Keratinocyte (primary cell): ENCODE data around the gene UPK1A. TPM values are rescaled to one million over a fixed set of nuclear protein-coding genes. Genes with fewer than 3 reads are reported as not detected.

ENCODE experiments used
- DNase-seq: peaks from one replicate; pipeline ENCODE4 v3.0.0-alpha.2; 2011; ENCODE audit warnings: low read depth, missing footprints, low spot score
- FAIRE-seq: peaks from 2 replicates; lab custom pipeline; 2011; peaks lifted over from hg19 to GRCh38; lab: Jason Lieb, UNC
- H2AFZ ChIP-seq: 2 replicates; pipeline ENCODE4 v1.6.0; 2012; ENCODE audit warnings: low read length, control low read depth, inconsistent platforms; ENCODE audit not compliant: control insufficient read depth
- H3K27ac ChIP-seq: 2 replicates; pipeline ENCODE4 v1.5.1; 2011; ENCODE audit warnings: low read length; ENCODE audit not compliant: control insufficient read depth, insufficient read depth
- H3K27me3 ChIP-seq: 3 replicates; pipeline ENCODE4 v1.6.0; 2011; ENCODE audit warnings: low read length; ENCODE audit not compliant: control insufficient read depth, insufficient read depth; ENCODE audit errors: extremely low read depth
- H3K36me3 ChIP-seq, 2 experiments: 2 replicates in 1 of 2; 3 replicates in 1 of 2; pipeline ENCODE4 v1.5.1; 2011; ENCODE audit warnings: low read length in 2 of 2, mild to moderate bottlenecking in 1 of 2; ENCODE audit not compliant: control insufficient read depth in 2 of 2, insufficient read depth in 2 of 2; ENCODE audit errors: extremely low read depth in 1 of 2
- H3K4me1 ChIP-seq: 3 replicates; pipeline ENCODE4 v1.5.1; 2011; ENCODE audit warnings: low read length; ENCODE audit not compliant: control insufficient read depth, insufficient read depth; ENCODE audit errors: extremely low read depth
- H3K4me2 ChIP-seq: 3 replicates; pipeline ENCODE4 v1.6.0; 2011; ENCODE audit warnings: low read depth, low read length; ENCODE audit not compliant: control insufficient read depth, insufficient read depth; ENCODE audit errors: extremely low read depth
- H3K4me3 ChIP-seq, 3 experiments: fragments of 200-600 bp in 1 of 3; sonication (generic) in 1 of 3; 2 replicates in 2 of 3; 3 replicates in 1 of 3; pipeline ENCODE4 v1.5.1; 2011 to 2016; ENCODE audit warnings: low read length in 3 of 3, mild to moderate bottlenecking in 3 of 3, control low read depth in 2 of 3, inconsistent platforms in 1 of 3, low read depth in 1 of 3, mixed read lengths in 1 of 3, mixed run types in 1 of 3, moderate library complexity in 1 of 3; ENCODE audit not compliant: control insufficient read depth in 2 of 3, insufficient read depth in 2 of 3; ENCODE audit errors: extremely low read depth in 1 of 3
- H3K79me2 ChIP-seq: 2 replicates; pipeline ENCODE4 v1.6.0; 2012; ENCODE audit warnings: low read length; ENCODE audit not compliant: control insufficient read depth, insufficient read depth
- H3K9ac ChIP-seq: 3 replicates; pipeline ENCODE4 v1.6.0; 2011; ENCODE audit warnings: low read length; ENCODE audit not compliant: control insufficient read depth, insufficient read depth; ENCODE audit errors: extremely low read depth
- H3K9me1 ChIP-seq: 3 replicates; pipeline ENCODE4 v1.6.0; 2011; ENCODE audit warnings: low read length; ENCODE audit not compliant: control insufficient read depth, insufficient read depth; ENCODE audit errors: extremely low read depth
- H3K9me3 ChIP-seq: 2 replicates; pipeline ENCODE4 v1.5.1; 2012; ENCODE audit warnings: low read depth, low read length; ENCODE audit not compliant: control insufficient read depth
- H4K20me1 ChIP-seq: 3 replicates; pipeline ENCODE4 v1.6.0; 2011; ENCODE audit warnings: low read length; ENCODE audit not compliant: control insufficient read depth, insufficient read depth; ENCODE audit errors: extremely low read depth
- CTCF ChIP-seq, 3 experiments: IDR thresholded peaks in 1 of 3; conservative IDR thresholded peaks in 1 of 3; optimal IDR thresholded peaks in 1 of 3; 2 replicates in 2 of 3; 3 replicates in 1 of 3; pipeline versions ENCODE3 to v1.5.1; 2011; ENCODE audit warnings: low read length in 3 of 3, mild to moderate bottlenecking in 3 of 3, moderate library complexity in 2 of 3, control low read depth in 1 of 3, inconsistent platforms in 1 of 3; ENCODE audit not compliant: insufficient read depth in 2 of 3; ENCODE audit errors: extremely low read depth in 1 of 3
- EZH2 ChIP-seq: IDR thresholded peaks from one replicate; pipeline ENCODE4 v1.6.1; 2012; ENCODE audit warnings: inconsistent platforms, mild to moderate bottlenecking, low read length, moderate library complexity
- dilution Hi-C: fragments of 300-500 bp; cut with MboI; formaldehyde crosslinking; loops from one replicate; pipeline ENCODE4 v1.7.0; 2020; ENCODE audit warnings: low sequenced_read_pairs; ENCODE audit not compliant: extremely low pct_ligation_motif_present
- polyA plus RNA-seq, 5 experiments: library from polyadenylated mRNA; depleted of rRNA in 3 of 5; stranded (reverse) in 3 of 5; stranded (forward) in 1 of 5; unstranded in 1 of 5; fragments of >200 nt; gene quantifications; 1 replicate in 1 of 5; 2 replicates in 3 of 5; 3 replicates in 1 of 5; pipeline versions ENCODE4 v1.2.1 to v1.2.3, GENCODE V29; 2011 to 2012; ENCODE audit warnings: missing spikeins in 2 of 5, low read depth in 1 of 5, low replicate concordance in 1 of 5

UPK1A gene
- polyA plus RNA-seq, 1 donor (not counting 4 experiments of a cell fraction or from before 2014, with no cell fraction given) = 0.09 TPM

DNA sequence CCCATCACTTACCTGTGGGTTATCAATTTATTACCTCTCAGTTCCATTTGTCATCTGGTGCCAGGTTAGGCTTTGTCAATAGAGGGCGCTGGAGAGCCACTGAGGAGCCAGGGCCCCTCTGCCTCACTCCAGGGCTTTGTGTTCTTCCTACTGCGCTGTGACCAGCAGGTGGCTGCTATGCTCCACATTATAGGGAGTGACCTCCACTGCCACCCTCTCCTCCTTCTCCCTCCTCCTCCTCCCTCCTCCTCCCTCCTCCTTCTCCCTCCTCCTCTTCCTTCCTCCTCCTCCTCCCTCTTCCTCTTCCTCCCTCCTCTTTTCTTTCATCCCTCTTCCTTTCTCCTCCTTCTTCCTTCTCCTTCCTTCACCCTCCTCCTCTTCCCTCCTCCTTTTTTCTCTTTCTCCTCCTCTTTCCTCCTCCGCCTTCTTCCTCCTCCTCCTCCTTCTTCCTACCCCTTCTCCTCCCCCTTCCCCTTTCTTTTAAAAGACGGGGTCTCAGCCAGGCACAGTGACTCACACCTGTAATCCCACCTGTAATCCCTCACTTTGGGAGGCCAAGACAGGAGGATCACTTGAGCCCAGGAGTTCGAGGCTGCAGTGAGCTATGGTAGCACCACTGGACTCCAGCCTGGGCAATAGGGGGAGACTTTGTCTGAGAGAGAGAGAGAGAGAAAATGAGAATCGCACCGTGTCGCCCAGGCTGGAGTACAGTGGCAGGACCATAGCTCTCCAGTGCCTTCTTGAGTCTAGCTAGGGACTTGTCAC, 27.7 kb downstream of the UPK1A start:
- Histone ChIP-seq H3K27ac (no peak overlapping the region), H3K4me1 (no peaks in the 10 kb centered on the region), H4K20me1 (no peaks in the 10 kb centered on the region), H2AFZ (no peak overlapping the region), H3K4me2 (no peak overlapping the region), H3K36me3 (no peaks in the 10 kb centered on the region), H3K9me1 (no peaks in the 10 kb centered on the region), H3K79me2 (no peaks in the 10 kb centered on the region), H3K27me3 (no peaks in the 10 kb centered on the region), H3K4me3 (no peak overlapping the region), H3K9me3 (no peaks in the 10 kb centered on the region), H3K9ac (no peak overlapping the region)
- FAIRE-seq (peak; percentile 83), DNase-seq (peak; percentile 35)
- dilution Hi-C loops = no loop called here
- TF ChIP-seq EZH2 (no peak), CTCF (optimal IDR thresholded peaks at IDR 0.05 in 1 of 3, IDR thresholded peaks at IDR 0.05 in 1 of 3, conservative IDR thresholded peaks at IDR 0.05 in 1 of 3; ENCODE audit: extremely low read depth in 1 of 3, insufficient read depth in 2 of 3, low read length in 3 of 3) (peak; percentile 98 to 100 (median 99))

DNA sequence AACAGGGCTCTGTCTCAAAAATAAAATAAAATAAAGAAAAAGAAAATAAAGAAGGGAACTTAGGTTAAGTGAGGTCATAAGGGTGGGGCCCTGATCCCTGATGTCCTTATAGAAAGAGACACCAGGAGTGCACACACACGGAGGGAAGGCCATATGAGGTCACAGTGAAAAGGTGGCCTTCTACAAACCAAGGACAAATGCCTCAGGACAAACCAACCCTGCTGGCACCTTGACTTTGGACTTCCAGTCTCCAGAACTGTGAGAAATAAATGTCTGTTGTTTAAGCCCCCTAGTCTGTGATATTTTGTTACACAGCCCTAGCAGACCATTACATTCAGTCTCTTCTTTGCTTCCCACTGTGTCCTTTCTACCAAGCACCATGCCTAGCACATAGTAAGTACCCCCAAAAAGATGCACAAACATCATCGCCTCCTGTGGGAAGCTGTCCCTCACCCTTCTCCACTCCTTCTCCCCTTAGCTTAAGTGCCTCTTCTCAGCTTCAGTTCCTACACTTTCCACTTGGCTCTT, 29.6 kb downstream of the UPK1A start:
- Histone ChIP-seq H3K79me2 (no peaks in the 10 kb centered on the region), H3K27ac (no peak overlapping the region), H4K20me1 (no peaks in the 10 kb centered on the region), H2AFZ (no peak overlapping the region), H3K4me2 (no peak overlapping the region), H3K9me3 (no peaks in the 10 kb centered on the region), H3K4me3 (no peak overlapping the region), H3K9ac (no peak overlapping the region), H3K27me3 (no peaks in the 10 kb centered on the region), H3K9me1 (no peaks in the 10 kb centered on the region), H3K4me1 (no peaks in the 10 kb centered on the region), H3K36me3 (no peaks in the 10 kb centered on the region)
- TF ChIP-seq EZH2 (no peak), CTCF (optimal IDR thresholded peaks at IDR 0.05 in 1 of 3, IDR thresholded peaks at IDR 0.05 in 1 of 3, conservative IDR thresholded peaks at IDR 0.05 in 1 of 3; ENCODE audit: extremely low read depth in 1 of 3, insufficient read depth in 2 of 3, low read length in 3 of 3) (no peak)
- DNase-seq (no peak), FAIRE-seq (no peak)
- dilution Hi-C loops = no loop called here
